ENCODE measurements around the gene RALA.
"Not testable (repeated sequence)": the region's sequence is repeated elsewhere in the genome, so short reads cannot be mapped to it uniquely, and the experiment has no call there.

The RALA gene

GRCh38 chr7:39659356-39660013 is 36.1 kb downstream of the RALA start:
- TF ChIP-seq POLR2AphosphoS5 (IDR thresholded peaks at IDR 0.05; ENCODE audit: low read depth, low read length) (no peak), SPI1 (IDR thresholded peaks at IDR 0.05; ENCODE audit: low read depth, low read length) (no peak)
- no peak for FAIRE-seq
- DNase-seq (ENCODE audit: insufficient read length, low spot score), result no peak

- no peak for FAIRE-seq
- TF ChIP-seq POU2F2 (IDR thresholded peaks at IDR 0.05; ENCODE audit: low read depth, low read length) (no peak), POLR2AphosphoS5 (IDR thresholded peaks at IDR 0.05; ENCODE audit: low read depth, low read length) (no peak), TAF1 (IDR thresholded peaks at IDR 0.05; ENCODE audit: low read depth, low read length) (no peak), PAX5 (IDR thresholded peaks at IDR 0.05; ENCODE audit: insufficient read depth, low read length, severe bottlenecking) (no peak), POLR2A (IDR thresholded peaks at IDR 0.05; ENCODE audit: low read depth, low read length) (no peak), SPI1 (IDR thresholded peaks at IDR 0.05; ENCODE audit: low read depth, low read length) (no peak)
- DNase-seq (ENCODE audit: insufficient read length, low spot score), result no peak
Measured at GRCh38 chr7:39661960-39662359, 38.6 kb downstream of the RALA start.

GRCh38 chr7:39663263-39663662 is 39.9 kb downstream of the RALA start:
- FAIRE-seq (no peak), DNase-seq (ENCODE audit: insufficient read length, low spot score) (no peak)

GRCh38 chr7:39664057-39664456 is 40.7 kb downstream of the RALA start:
- FAIRE-seq (no peak), DNase-seq (ENCODE audit: insufficient read length, low spot score) (no peak)
- TF ChIP-seq SPI1 (IDR thresholded peaks at IDR 0.05; ENCODE audit: low read depth, low read length) (no peak), POU2F2 (IDR thresholded peaks at IDR 0.05; ENCODE audit: low read depth, low read length) (no peak), TAF1 (IDR thresholded peaks at IDR 0.05; ENCODE audit: low read depth, low read length) (no peak), PAX5 (IDR thresholded peaks at IDR 0.05; ENCODE audit: insufficient read depth, low read length, severe bottlenecking) (no peak), POLR2AphosphoS5 (IDR thresholded peaks at IDR 0.05; ENCODE audit: low read depth, low read length) (no peak), POLR2A (IDR thresholded peaks at IDR 0.05; ENCODE audit: low read depth, low read length) (no peak)

More at GRCh38 chr7:39663263-39663662, 39.9 kb downstream of the RALA start:
- no peak for TF ChIP-seq SPI1 (IDR thresholded peaks at IDR 0.05; ENCODE audit: low read depth, low read length)
- TF ChIP-seq POU2F2 (IDR thresholded peaks at IDR 0.05; ENCODE audit: low read depth, low read length), result no peak
- no peak for TF ChIP-seq TAF1 (IDR thresholded peaks at IDR 0.05; ENCODE audit: low read depth, low read length)
- TF ChIP-seq POLR2A (IDR thresholded peaks at IDR 0.05; ENCODE audit: low read depth, low read length), result no peak
- no peak for TF ChIP-seq PAX5 (IDR thresholded peaks at IDR 0.05; ENCODE audit: insufficient read depth, low read length, severe bottlenecking)
- no peak for TF ChIP-seq POLR2AphosphoS5 (IDR thresholded peaks at IDR 0.05; ENCODE audit: low read depth, low read length)

GRCh38 chr7:39664585-39664984 is 41.2 kb downstream of the RALA start:
- TF ChIP-seq POLR2A (IDR thresholded peaks at IDR 0.05; ENCODE audit: low read depth, low read length), result no peak
- TF ChIP-seq POU2F2 (IDR thresholded peaks at IDR 0.05; ENCODE audit: low read depth, low read length), result no peak
- TF ChIP-seq PAX5 (IDR thresholded peaks at IDR 0.05; ENCODE audit: insufficient read depth, low read length, severe bottlenecking), result no peak
- TF ChIP-seq TAF1 (IDR thresholded peaks at IDR 0.05; ENCODE audit: low read depth, low read length), result no peak
- TF ChIP-seq POLR2AphosphoS5 (IDR thresholded peaks at IDR 0.05; ENCODE audit: low read depth, low read length), result no peak
- no peak for TF ChIP-seq SPI1 (IDR thresholded peaks at IDR 0.05; ENCODE audit: low read depth, low read length)
- no peak for DNase-seq (ENCODE audit: insufficient read length, low spot score)
- FAIRE-seq, result peak; percentile 9

- FAIRE-seq (no peak), DNase-seq (ENCODE audit: insufficient read length, low spot score) (no peak)
- TF ChIP-seq POLR2AphosphoS5 (IDR thresholded peaks at IDR 0.05; ENCODE audit: low read depth, low read length) (no peak), TAF1 (IDR thresholded peaks at IDR 0.05; ENCODE audit: low read depth, low read length) (no peak), POU2F2 (IDR thresholded peaks at IDR 0.05; ENCODE audit: low read depth, low read length) (no peak), PAX5 (IDR thresholded peaks at IDR 0.05; ENCODE audit: insufficient read depth, low read length, severe bottlenecking) (no peak), POLR2A (IDR thresholded peaks at IDR 0.05; ENCODE audit: low read depth, low read length) (no peak), SPI1 (IDR thresholded peaks at IDR 0.05; ENCODE audit: low read depth, low read length) (no peak)
Measured at GRCh38 chr7:39666562-39666961, 43.2 kb downstream of the RALA start.

- DNase-seq (ENCODE audit: insufficient read length, low spot score) (no peak), FAIRE-seq (peak; percentile 26)
- TF ChIP-seq SPI1 (IDR thresholded peaks at IDR 0.05; ENCODE audit: low read depth, low read length), result no peak
- TF ChIP-seq PAX5 (IDR thresholded peaks at IDR 0.05; ENCODE audit: insufficient read depth, low read length, severe bottlenecking), result no peak
- TF ChIP-seq POLR2AphosphoS5 (IDR thresholded peaks at IDR 0.05; ENCODE audit: low read depth, low read length), result no peak
- no peak for TF ChIP-seq POU2F2 (IDR thresholded peaks at IDR 0.05; ENCODE audit: low read depth, low read length)
- TF ChIP-seq POLR2A (IDR thresholded peaks at IDR 0.05; ENCODE audit: low read depth, low read length), result no peak
- no peak for TF ChIP-seq TAF1 (IDR thresholded peaks at IDR 0.05; ENCODE audit: low read depth, low read length)
Measured at GRCh38 chr7:39667341-39667923, 44.1 kb downstream of the RALA start.

- not testable (repeated sequence) for DNase-seq (ENCODE audit: insufficient read length, low spot score); FAIRE-seq
Measured at GRCh38 chr7:39668280-39668679, 44.9 kb downstream of the RALA start.

GRCh38 chr7:39670052-39670451 is 46.7 kb downstream of the RALA start:
- DNase-seq (ENCODE audit: insufficient read length, low spot score) (no peak), FAIRE-seq (no peak)
- TF ChIP-seq PAX5 (IDR thresholded peaks at IDR 0.05; ENCODE audit: insufficient read depth, low read length, severe bottlenecking) (no peak), POU2F2 (IDR thresholded peaks at IDR 0.05; ENCODE audit: low read depth, low read length) (no peak), SPI1 (IDR thresholded peaks at IDR 0.05; ENCODE audit: low read depth, low read length) (no peak), POLR2A (IDR thresholded peaks at IDR 0.05; ENCODE audit: low read depth, low read length) (no peak), TAF1 (IDR thresholded peaks at IDR 0.05; ENCODE audit: low read depth, low read length) (no peak)

GRCh38 chr7:39670934-39671333 is 47.6 kb downstream of the RALA start:
- DNase-seq (ENCODE audit: insufficient read length, low spot score), result no peak
- TF ChIP-seq POLR2A (IDR thresholded peaks at IDR 0.05; ENCODE audit: low read depth, low read length) (no peak), PAX5 (IDR thresholded peaks at IDR 0.05; ENCODE audit: insufficient read depth, low read length, severe bottlenecking) (no peak), POLR2AphosphoS5 (IDR thresholded peaks at IDR 0.05; ENCODE audit: low read depth, low read length) (no peak), TAF1 (IDR thresholded peaks at IDR 0.05; ENCODE audit: low read depth, low read length) (no peak), SPI1 (IDR thresholded peaks at IDR 0.05; ENCODE audit: low read depth, low read length) (no peak), POU2F2 (IDR thresholded peaks at IDR 0.05; ENCODE audit: low read depth, low read length) (no peak)
- no peak for FAIRE-seq
